GM18519 (cell line): ENCODE measurements around the gene CARF.
"Not testable (repeated sequence)": the region's sequence is repeated elsewhere in the genome, so short reads cannot be mapped to it uniquely, and the experiment has no call there.

Experiments used
- ATAC-seq: cut with Tn5 transposase; IDR thresholded peaks from one replicate; pipeline ENCODE4 v1.9.1; 2021; ENCODE audit warnings: mild to moderate bottlenecking, moderate library complexity; ENCODE audit not compliant: unreplicated experiment, low FRiP score

The CARF gene

GRCh38 chr2:202933139-202933510 is 21.1 kb downstream of the CARF start:
- no peak for ATAC-seq

GRCh38 chr2:202933958-202934357 is 21.9 kb downstream of the CARF start:
- no peak for ATAC-seq

- ATAC-seq = no peak
Measured at GRCh38 chr2:202934456-202934855, 22.4 kb downstream of the CARF start.

GRCh38 chr2:202938960-202939359 is 26.9 kb downstream of the CARF start:
- no peak for ATAC-seq

GRCh38 chr2:202941771-202942170 is 29.7 kb downstream of the CARF start:
- ATAC-seq = no peak

GRCh38 chr2:202944408-202944807 is 32.3 kb downstream of the CARF start:
- ATAC-seq = no peak

GRCh38 chr2:202944816-202945215 is 32.7 kb downstream of the CARF start:
- ATAC-seq = no peak

GRCh38 chr2:202945497-202945896 is 33.4 kb downstream of the CARF start:
- ATAC-seq = no peak

- ATAC-seq = not testable (repeated sequence)
Measured at GRCh38 chr2:202949333-202949732, 37.3 kb downstream of the CARF start.

- no peak for ATAC-seq
Measured at GRCh38 chr2:202950592-202950991, 38.5 kb downstream of the CARF start.

- no peak for ATAC-seq
Measured at GRCh38 chr2:202960524-202960923, 48.4 kb downstream of the CARF start.

GRCh38 chr2:202963712-202964111 is 51.6 kb downstream of the CARF start:
- no peak for ATAC-seq

GRCh38 chr2:202965810-202966460 is 53.9 kb downstream of the CARF start:
- ATAC-seq = no peak

- ATAC-seq = not testable (repeated sequence)
Measured at GRCh38 chr2:202969404-202969803, 57.3 kb downstream of the CARF start.

GRCh38 chr2:202976809-202977208 is 64.7 kb downstream of the CARF start:
- no peak for ATAC-seq

- ATAC-seq = no peak
Measured at GRCh38 chr2:202982779-202983491, 70.9 kb downstream of the CARF start.

GRCh38 chr2:202989749-202990148 is 77.7 kb downstream of the CARF start:
- no peak for ATAC-seq

- ATAC-seq = no peak
Measured at GRCh38 chr2:202990501-202990900, 78.4 kb downstream of the CARF start.

- not testable (repeated sequence) for ATAC-seq
Measured at GRCh38 chr2:202997113-202997512, 85.0 kb downstream of the CARF start.

GRCh38 chr2:203002054-203002821 is 90.2 kb downstream of the CARF start:
- ATAC-seq = no peak

- ATAC-seq = no peak
Measured at GRCh38 chr2:203003716-203004115, 91.6 kb downstream of the CARF start.
